ENCODE results near the gene PEBP1. TPM values are rescaled to one million over a fixed set of nuclear protein-coding genes. Genes with fewer than 3 reads are reported as not detected.

Gene PEBP1
- total RNA-seq, 1 donor from 2014 or later: 205 TPM

DNA sequence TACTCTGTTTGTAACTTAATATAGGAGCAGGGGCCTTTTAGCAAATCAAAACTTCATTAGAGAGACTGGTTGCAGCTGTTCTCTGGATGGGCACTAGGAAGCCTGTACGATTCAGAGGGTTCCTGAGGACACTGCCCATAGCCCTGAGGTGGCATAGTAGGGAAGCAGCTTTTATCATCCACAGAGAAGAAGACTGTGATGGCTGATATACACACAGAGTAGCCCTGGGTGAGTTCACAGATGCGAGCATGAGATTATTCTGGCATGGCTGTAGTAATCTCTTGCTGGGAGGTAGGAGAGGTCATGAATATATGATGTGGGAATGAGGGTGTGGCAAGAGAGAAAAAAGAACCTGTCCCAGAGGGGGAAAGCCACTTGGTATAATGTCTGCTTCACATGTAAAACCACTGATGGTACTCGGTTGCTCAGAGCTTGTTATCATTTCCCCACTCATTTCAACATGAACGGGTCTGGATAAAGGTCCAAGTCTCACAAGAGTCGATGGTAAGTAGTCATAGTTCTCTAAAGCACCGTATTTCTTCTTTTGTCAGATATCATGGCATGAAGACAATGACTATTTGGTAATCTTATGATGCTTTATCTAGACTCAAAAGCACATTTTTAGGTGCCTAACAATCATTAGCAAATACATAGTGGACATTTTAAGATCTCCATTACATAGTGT lies 52.0 kb downstream of the PEBP1 start:
- Mint-ChIP-seq H3K9me3 (no peaks in the 10 kb centered on the region), H3K27me3 (ENCODE audit: insufficient read depth) (no peaks in the 10 kb centered on the region), H3K4me3 (no peak overlapping the region), H3K36me3 (ENCODE audit: low read depth) (peaks cover 9% of the 10 kb centered on the region), H3K4me1 (ENCODE audit: low read depth) (no peaks in the 10 kb centered on the region), H3K27ac (no peak overlapping the region)
- DNase-seq (ENCODE audit: low spot score): no peak
- intact Hi-C loops (cut with micrococcal nuclease): no loop called here

DNA sequence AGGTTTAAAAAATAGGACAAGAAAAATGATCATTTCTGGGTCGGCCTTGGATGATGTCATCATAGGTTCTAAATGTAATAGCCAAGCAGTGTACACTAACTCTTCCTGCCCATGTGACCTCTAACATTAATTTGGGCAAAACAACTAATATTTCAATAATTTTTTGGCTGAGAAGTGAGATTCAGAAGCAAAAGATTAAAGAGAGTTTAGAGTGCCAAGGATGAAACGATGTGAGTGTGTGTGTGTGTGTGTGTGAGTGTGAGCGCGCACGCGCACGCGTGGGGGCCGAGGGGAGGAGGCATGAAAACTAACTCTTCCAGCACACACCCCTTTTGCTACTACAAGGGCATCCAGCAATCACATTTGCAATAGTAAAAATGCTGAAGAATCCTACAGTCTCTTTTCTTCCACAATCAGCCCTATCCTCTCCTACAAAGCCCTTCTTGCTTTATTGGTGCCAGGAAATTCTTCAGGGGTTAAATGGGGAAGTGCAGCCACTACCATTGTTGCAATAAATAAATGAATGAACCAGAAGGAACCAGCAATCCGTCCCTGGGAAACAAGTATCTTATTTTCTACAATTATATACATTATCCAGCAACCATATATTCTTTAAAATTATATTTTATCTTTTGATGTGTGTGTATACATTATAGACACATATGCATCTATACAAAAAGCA lies 52.9 kb downstream of the PEBP1 start:
- Mint-ChIP-seq H3K36me3 (ENCODE audit: low read depth) (peaks cover 12% of the 10 kb centered on the region), H3K4me1 (ENCODE audit: low read depth) (no peaks in the 10 kb centered on the region), H3K9me3 (no peaks in the 10 kb centered on the region), H3K27ac (no peak overlapping the region), H3K4me3 (no peak overlapping the region), H3K27me3 (ENCODE audit: insufficient read depth) (no peaks in the 10 kb centered on the region)
- DNase-seq (ENCODE audit: low spot score): no peak
- intact Hi-C loops (cut with micrococcal nuclease): no loop called here

DNA sequence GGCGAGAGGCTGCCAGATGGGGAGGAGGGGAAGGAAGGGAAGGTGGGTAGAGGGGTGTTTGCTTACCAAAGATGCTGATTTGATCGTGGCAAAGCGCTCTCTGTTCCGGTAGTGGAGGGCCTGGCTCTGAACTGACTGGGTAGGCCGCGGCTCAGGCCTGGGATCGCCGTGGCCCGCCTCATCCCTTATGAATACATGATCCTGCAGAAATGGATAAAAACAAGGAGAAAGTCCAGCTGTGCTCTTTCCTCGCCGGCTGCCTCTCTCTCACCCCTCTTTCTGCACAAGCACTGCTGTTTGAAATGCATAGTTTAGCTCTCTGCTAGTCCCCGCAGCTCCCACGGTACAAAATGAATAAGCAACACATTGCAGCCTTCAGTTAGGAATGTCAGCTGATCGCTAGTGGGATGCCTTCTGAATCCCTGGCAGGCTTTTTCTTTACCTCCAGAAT lies 53.8 kb downstream of the PEBP1 start:
- no peak overlapping the region for H3K4me3 Mint-ChIP-seq
- no peak overlapping the region for H3K27ac Mint-ChIP-seq
- H3K36me3 Mint-ChIP-seq (ENCODE audit: low read depth): peaks cover 17% of the 10 kb centered on the region
- no peak for DNase-seq (ENCODE audit: low spot score)
- intact Hi-C loops (cut with micrococcal nuclease): no loop called here
- H3K27me3 Mint-ChIP-seq (ENCODE audit: insufficient read depth): no peaks in the 10 kb centered on the region
- no peaks in the 10 kb centered on the region for H3K9me3 Mint-ChIP-seq
- no peaks in the 10 kb centered on the region for H3K4me1 Mint-ChIP-seq (ENCODE audit: low read depth)

DNA sequence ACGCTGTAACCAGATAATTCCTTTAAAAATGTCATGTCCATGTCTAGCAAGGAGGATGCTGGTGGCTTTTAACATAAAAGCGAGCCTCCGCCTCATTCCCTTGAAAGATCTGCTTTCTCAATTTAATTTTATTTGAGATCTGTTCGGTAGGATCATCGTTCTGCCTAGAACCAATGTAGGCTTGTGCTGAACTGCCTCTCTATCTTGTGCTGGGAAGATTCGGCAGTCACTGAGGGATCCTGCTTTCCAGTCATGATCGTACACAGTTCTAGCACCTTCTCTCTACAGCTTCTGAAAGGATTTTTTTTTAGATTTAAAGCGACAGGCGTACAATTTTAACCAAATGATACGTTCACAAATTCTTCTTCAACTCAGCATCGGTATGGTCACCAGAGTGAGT lies 54.3 kb downstream of the PEBP1 start:
- intact Hi-C loops (cut with micrococcal nuclease): no loop called here
- Mint-ChIP-seq H3K27ac (no peak overlapping the region), H3K36me3 (ENCODE audit: low read depth) (peaks cover 18% of the 10 kb centered on the region), H3K27me3 (ENCODE audit: insufficient read depth) (no peaks in the 10 kb centered on the region), H3K9me3 (no peaks in the 10 kb centered on the region), H3K4me1 (ENCODE audit: low read depth) (no peaks in the 10 kb centered on the region), H3K4me3 (no peak overlapping the region)
- DNase-seq (ENCODE audit: low spot score): no peak

DNA sequence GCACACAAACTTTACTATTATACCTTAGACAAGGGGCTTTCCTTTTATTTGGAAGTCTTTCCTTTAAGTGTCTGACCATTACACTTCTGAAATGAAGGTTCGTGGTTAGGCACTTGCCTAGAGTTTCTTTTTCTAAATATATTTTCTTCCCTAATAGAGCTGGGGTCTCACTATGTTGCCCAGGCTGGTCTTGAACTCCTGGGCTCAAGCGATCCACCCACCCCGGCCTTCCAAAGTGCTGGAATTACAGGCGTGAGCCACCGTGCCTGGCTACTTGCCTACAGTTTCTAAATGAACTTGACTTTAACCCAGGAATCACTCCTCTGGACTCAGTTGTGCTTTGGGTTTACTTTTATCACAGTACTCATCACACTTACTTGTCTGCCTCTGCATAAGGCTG lies 57.6 kb downstream of the PEBP1 start:
- intact Hi-C loops (cut with micrococcal nuclease): no loop called here
- no peak overlapping the region for H3K4me3 Mint-ChIP-seq

DNA sequence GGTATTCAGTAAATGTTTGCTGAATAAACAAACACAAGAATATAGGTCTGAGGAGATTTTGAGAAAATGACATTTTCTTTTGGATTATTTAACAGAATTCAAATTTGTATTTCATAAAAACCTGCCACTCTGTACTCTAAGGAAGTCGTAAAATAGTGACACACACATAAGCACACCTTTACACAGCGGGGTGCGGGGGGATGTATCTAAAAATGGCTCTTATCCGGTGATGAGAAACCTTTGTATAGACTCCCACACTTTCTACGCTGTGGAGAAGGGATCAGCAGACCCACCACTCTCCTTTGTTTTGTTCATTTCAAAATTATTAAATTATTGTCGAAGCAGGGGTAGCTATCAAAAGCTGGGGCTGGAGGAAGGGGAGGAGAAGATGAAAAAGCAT lies 58.0 kb downstream of the PEBP1 start:
- Mint-ChIP-seq H3K9me3 (no peaks in the 10 kb centered on the region), H3K27me3 (ENCODE audit: insufficient read depth) (peaks cover 2% of the 10 kb centered on the region), H3K36me3 (ENCODE audit: low read depth) (peaks cover 24% of the 10 kb centered on the region), H3K27ac (no peak overlapping the region), H3K4me1 (ENCODE audit: low read depth) (no peaks in the 10 kb centered on the region), H3K4me3 (no peak overlapping the region)
- no peak for DNase-seq (ENCODE audit: low spot score)
- intact Hi-C loops (cut with micrococcal nuclease): no loop called here

More for the DNA sequence above, 57.6 kb downstream of the PEBP1 start:
- Mint-ChIP-seq H3K27ac (no peak overlapping the region), H3K9me3 (no peaks in the 10 kb centered on the region), H3K36me3 (ENCODE audit: low read depth) (peaks cover 21% of the 10 kb centered on the region), H3K27me3 (ENCODE audit: insufficient read depth) (peaks cover 2% of the 10 kb centered on the region), H3K4me1 (ENCODE audit: low read depth) (no peaks in the 10 kb centered on the region)
- DNase-seq (ENCODE audit: low spot score): no peak

Other genes with a start within 250 kb of the PEBP1 start
- gene KSR2, start 167.1 kb upstream of the PEBP1 start, total RNA-seq: 0.02 and 0.08 TPM in 2 replicates
- 73.8 and 87.0 TPM in 2 replicates for gene RFC5, start 119.4 kb upstream of the PEBP1 start, total RNA-seq
- 122 and 127 TPM in 2 replicates for gene WSB2, start 74.9 kb upstream of the PEBP1 start, total RNA-seq
- gene VSIG10, start 32.1 kb upstream of the PEBP1 start, total RNA-seq: 15.1 and 16.0 TPM in 2 replicates
- 59.5 and 59.7 TPM in 2 replicates for gene TAOK3, start 236.8 kb downstream of the PEBP1 start, total RNA-seq
- 23.3 and 25.5 TPM in 2 replicates for gene SUDS3, start 240.4 kb downstream of the PEBP1 start, total RNA-seq

Measured in activated T-helper 1 cell treated with anti-CD3 and anti-CD28 coated beads, Interleukin-12 subunit alpha, Interleukin-12 subunit beta, Interleukin-2, Interleukin-4 antibody, amounts not matched to agents 30 ng/mL and 10 ng/mL and 1 ng/mL, durations not matched to agents 14 hours and 24 hours and 36 hours (primary cell).